A673 (cell line): Measurements from ENCODE around the gene IL20RA.

Source experiments
- EZH2 ChIP-seq: fragments of 200-600 bp; sonication (generic); IDR thresholded peaks from 2 replicates; pipeline ENCODE4 v1.6.1; 2017; ENCODE audit warnings: borderline replicate concordance, low read depth, mild to moderate bottlenecking, mixed read lengths, antibody characterized with exemption, low read length; ENCODE audit not compliant: poor library complexity, severe bottlenecking
- TF ChIP-seq, protein P1 (sequence below): fragments of 300-800, 200-600 bp; sonication (generic); conservative IDR thresholded peaks from 2 replicates; pipeline ENCODE4 v1.5.1; 2017; ENCODE audit warnings: low read depth, mild to moderate bottlenecking, antibody characterized with exemption, low read length, moderate library complexity, mixed read lengths

DNA sequence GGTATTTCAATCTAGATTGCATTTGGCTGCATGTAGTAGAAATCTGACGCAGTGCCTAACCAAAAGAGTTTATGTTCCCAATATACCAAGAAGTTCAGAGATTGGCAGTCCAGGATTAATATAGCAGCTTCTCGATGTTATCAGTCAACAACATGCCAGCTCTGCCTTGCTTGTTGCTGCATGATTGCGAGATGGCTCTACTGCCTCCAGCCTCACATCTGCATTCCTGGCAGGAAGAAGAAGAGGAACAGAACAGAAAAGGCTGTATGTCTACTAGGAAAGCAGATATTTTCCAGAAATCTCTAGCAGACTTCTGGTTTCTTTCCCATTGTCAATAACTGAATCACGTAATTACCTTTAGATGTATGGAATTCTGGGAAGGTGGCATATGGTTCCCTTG lies 61.8 kb downstream of the IL20RA start:
- TF ChIP-seq EZH2 = no peak
- TF ChIP-seq, protein P1, sequence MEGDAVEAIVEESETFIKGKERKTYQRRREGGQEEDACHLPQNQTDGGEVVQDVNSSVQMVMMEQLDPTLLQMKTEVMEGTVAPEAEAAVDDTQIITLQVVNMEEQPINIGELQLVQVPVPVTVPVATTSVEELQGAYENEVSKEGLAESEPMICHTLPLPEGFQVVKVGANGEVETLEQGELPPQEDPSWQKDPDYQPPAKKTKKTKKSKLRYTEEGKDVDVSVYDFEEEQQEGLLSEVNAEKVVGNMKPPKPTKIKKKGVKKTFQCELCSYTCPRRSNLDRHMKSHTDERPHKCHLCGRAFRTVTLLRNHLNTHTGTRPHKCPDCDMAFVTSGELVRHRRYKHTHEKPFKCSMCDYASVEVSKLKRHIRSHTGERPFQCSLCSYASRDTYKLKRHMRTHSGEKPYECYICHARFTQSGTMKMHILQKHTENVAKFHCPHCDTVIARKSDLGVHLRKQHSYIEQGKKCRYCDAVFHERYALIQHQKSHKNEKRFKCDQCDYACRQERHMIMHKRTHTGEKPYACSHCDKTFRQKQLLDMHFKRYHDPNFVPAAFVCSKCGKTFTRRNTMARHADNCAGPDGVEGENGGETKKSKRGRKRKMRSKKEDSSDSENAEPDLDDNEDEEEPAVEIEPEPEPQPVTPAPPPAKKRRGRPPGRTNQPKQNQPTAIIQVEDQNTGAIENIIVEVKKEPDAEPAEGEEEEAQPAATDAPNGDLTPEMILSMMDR = no peak
